Subcutaneous adipose tissue (tissue), 4 donors: Measurements from ENCODE around the gene AK2. TPM values are rescaled to one million over a fixed set of nuclear protein-coding genes. Genes with fewer than 3 reads are reported as not detected.

ENCODE experiments used
- total RNA-seq, 4 donors: library from RNA; depleted of rRNA; stranded (reverse); fragments of >200 nt; gene quantifications; one replicate each; pipeline ENCODE4 v1.1.0, GENCODE V29; 2016
- TF ChIP-seq, protein P1 (sequence below): fragments of 450-650 bp; IDR thresholded peaks from one replicate; pipeline ENCODE4 v1.5.1; 2016; ENCODE audit warnings: low read depth, mild to moderate bottlenecking, control low read depth, antibody characterized with exemption, moderate library complexity

The AK2 gene
- total RNA-seq, 4 donors from 2014 or later, result 101 to 251 (median 194) TPM

DNA sequence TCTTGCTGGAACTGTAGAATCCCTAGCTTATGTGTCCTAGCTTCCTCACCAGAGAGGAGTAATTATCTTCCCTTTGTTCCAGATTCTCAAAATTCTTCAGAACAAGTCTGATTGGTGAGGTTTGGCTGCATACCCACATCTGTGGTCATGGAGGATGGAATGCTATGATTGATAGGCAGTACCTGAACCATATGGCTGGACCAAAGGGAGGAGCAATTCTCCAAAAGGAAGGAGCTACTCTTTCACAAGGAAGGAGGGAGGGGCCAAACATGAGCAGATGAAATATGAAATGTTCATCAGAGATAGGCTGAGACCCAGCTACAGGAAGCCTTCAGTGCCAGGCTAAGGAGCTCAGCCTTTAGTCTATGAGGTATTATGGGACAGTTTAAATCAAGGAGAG is 67.1 kb downstream of the AK2 start:
- TF ChIP-seq, protein P1, sequence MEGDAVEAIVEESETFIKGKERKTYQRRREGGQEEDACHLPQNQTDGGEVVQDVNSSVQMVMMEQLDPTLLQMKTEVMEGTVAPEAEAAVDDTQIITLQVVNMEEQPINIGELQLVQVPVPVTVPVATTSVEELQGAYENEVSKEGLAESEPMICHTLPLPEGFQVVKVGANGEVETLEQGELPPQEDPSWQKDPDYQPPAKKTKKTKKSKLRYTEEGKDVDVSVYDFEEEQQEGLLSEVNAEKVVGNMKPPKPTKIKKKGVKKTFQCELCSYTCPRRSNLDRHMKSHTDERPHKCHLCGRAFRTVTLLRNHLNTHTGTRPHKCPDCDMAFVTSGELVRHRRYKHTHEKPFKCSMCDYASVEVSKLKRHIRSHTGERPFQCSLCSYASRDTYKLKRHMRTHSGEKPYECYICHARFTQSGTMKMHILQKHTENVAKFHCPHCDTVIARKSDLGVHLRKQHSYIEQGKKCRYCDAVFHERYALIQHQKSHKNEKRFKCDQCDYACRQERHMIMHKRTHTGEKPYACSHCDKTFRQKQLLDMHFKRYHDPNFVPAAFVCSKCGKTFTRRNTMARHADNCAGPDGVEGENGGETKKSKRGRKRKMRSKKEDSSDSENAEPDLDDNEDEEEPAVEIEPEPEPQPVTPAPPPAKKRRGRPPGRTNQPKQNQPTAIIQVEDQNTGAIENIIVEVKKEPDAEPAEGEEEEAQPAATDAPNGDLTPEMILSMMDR, result no peak

DNA sequence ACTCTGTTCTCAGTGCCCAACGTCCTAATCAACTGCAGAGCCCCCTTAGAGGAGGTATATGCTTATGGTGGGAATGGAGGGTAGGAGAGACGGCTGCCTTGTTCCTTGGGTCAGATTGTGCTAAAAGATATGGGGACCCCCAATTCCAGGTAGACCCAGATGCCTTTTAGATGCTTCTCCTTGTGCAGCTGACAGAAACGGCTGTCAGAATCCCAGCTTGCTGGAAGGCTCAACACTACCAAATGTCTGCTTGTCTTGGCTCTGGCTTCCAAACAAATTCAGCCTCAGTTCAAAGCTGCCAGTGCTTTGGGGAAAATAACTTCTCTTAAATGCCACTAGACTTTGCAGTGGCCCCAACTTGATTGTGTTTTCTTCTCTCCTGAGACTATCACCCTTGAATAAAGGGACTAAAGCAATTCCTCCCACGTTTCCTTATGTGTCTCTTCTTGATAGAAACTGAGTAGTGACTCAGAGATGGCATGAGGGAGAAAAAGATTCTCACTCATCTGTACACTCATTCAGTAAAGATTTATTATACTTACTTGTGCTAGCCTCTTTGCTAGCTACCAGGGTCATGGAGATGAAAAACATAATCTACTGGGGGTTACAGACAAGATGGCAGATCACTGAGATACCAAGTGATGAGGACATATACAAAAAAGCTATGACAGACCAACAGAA is 68.7 kb downstream of the AK2 start:
- TF ChIP-seq, protein P1, result no peak

DNA sequence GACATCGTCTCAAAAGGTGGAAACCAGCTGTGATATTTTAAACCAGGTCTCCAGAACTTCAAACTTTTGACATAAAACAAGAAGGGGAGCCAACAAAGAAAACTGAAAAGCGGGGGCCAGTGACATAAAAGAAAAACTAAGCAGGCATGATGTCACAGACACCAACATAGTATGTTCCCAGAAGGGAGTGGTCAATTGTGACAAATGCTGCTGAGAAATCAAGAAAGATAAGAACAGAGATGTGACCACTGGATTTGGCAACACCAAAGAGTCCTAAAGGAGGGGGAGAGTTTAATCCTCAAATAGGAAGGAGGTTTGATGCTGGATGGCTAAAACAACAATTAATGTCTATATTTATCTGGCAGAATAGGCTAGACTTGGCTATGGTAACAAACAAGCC is 69.8 kb downstream of the AK2 start:
- TF ChIP-seq, protein P1, result no peak

DNA sequence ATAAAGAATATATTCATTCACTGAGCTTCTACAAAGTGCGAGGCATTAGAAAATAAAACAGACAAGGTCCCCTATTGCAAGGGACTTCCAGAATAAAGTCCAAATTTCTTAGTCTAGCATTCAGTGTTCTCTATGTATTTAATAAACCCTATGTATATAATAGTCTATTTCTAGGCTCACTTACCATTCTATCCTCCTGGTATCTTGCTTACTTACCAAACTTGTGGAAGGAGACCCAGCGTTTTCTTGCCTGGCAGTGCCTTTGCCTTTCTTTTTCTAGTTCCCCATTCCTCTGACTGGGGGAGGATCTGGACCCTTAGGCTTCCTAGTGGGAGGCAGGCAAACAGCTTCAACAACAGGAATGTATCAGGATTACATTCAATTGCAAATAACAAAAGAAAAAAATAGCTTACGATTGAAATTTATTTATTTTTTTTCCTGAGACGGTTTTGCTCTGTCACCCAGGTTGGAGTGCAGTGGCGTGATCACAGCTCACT is 71.4 kb downstream of the AK2 start:
- TF ChIP-seq, protein P1, result no peak

DNA sequence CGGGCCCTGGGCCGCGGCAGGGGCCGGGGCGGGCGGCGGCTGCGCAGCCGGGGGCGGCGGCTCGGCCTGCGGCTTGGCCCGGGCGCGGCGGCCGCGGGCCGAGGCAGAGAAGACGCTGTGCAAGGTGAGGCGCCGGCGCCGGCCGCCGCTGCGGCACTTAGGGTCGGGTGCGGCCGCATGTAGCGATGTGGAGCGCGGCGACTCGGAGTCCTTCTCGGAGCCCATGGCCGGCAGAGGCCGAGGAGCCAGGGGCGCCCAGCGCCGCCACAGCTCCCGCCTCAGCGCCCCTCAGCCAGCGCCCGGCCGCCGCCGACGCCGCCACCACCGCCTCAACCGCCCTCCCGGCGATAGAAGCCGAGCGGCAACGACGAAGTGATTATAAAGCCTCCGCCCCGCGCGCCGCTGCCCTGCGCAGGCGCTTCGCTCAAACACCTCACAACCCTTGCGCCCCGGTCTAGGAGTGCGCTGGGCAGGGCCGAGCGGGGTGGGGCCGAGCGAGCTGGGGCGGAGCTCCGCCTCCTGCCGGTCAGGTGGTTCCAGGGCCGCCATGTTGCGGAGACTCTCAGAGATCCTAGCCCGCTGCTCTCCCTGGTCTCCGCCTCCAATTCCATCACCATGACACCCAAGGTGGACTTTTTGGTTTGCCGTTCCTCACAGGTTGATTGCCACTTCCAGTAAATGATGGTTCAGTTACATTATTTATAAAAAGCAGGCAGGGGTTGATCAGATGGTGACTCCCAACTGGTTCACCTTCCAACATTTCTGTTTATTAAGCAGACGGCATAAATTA is 72.0 kb downstream of the AK2 start, which contains the start of gene RNF19B:
Gene RNF19B (minus strand): TSS at position 349 of the 790 bp plus-strand sequence. CDS start 124 bp downstream, at position 225.
- TF ChIP-seq, protein P1, result no peak

DNA sequence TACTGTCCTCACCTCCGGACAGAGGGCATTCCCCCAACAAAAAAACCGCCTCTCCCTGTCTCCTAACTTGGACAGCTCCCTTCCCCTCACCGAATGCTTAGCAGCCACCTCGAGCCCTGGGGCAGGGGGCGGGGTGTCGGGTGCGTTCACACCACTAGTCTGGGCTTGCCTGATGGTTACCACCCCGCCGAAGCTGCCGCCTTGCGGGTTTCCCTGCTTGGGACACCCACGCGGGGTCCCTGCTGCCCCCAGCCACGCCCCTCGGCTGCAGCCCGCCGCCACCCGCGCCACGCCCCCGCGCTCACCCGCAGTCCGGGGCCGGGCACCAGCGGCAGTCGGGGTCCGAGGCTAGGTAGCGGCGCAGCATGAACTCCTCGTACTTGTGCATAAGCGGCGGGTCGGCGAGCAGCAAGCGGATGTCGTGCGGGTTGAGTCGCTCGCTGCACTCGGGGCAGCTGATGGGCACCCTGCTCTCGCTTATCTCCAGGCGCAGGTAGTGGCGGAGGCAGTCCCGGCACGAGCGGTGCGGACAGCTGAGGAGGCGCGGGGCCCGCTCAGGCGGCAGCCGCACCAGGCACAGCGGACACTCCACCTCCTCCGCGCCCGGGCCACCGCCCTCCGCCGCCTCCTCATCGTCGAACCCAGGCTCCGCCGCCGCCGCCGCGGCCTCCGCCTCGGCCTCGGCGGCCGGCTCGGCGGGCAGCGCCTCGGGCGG is 72.8 kb downstream of the AK2 start:
- TF ChIP-seq, protein P1, result no peak
